GOT3 (cell line): ENCODE data around the gene LEF1.
A peak's percentile ranks its signal among the peaks of the same experiment; 100 is the strongest.
"Not testable (repeated sequence)": the region's sequence is repeated elsewhere in the genome, so short reads cannot be mapped to it uniquely, and the experiment has no call there.

Source experiments
- DNase-seq: peaks from one replicate; lab custom pipeline; 2025; ENCODE audit warnings: mixed read lengths; lab: John Stamatoyannopoulos, UW

The LEF1 gene

GRCh38 chr4:108031427-108032083 is 137.2 kb downstream of the LEF1 start:
- no peak for DNase-seq

- DNase-seq: peak; percentile 0
Measured at GRCh38 chr4:108030332-108030731, 138.4 kb downstream of the LEF1 start.

GRCh38 chr4:108029731-108030130 is 139.0 kb downstream of the LEF1 start:
- DNase-seq: no peak

GRCh38 chr4:108029016-108029720 is 139.6 kb downstream of the LEF1 start:
- DNase-seq: no peak

GRCh38 chr4:108024878-108025165 is 143.9 kb downstream of the LEF1 start:
- DNase-seq: no peak

- no peak for DNase-seq
Measured at GRCh38 chr4:108024085-108024877, 144.5 kb downstream of the LEF1 start.

- DNase-seq: no peak
Measured at GRCh38 chr4:108018884-108019187, 149.9 kb downstream of the LEF1 start.

GRCh38 chr4:108018040-108018883 is 150.5 kb downstream of the LEF1 start:
- peak; percentile 1 for DNase-seq

GRCh38 chr4:108013955-108014354 is 154.8 kb downstream of the LEF1 start:
- DNase-seq: no peak

- no peak for DNase-seq
Measured at GRCh38 chr4:108013327-108013726, 155.4 kb downstream of the LEF1 start.

GRCh38 chr4:108012382-108012781 is 156.3 kb downstream of the LEF1 start:
- not testable (repeated sequence) for DNase-seq

GRCh38 chr4:108010167-108010566 is 158.6 kb downstream of the LEF1 start:
- no peak for DNase-seq

GRCh38 chr4:108008721-108009120 is 160.0 kb downstream of the LEF1 start:
- DNase-seq: no peak

- no peak for DNase-seq
Measured at GRCh38 chr4:108007984-108008383, 160.7 kb downstream of the LEF1 start.

- no peak for DNase-seq
Measured at GRCh38 chr4:108006361-108006760, 162.4 kb downstream of the LEF1 start.

GRCh38 chr4:108005807-108006206 is 162.9 kb downstream of the LEF1 start:
- no peak for DNase-seq

GRCh38 chr4:108004646-108005045 is 164.1 kb downstream of the LEF1 start:
- no peak for DNase-seq

- DNase-seq: no peak
Measured at GRCh38 chr4:108003982-108004515, 164.7 kb downstream of the LEF1 start.

- no peak for DNase-seq
Measured at GRCh38 chr4:108001540-108002135, 167.1 kb downstream of the LEF1 start.

- DNase-seq: no peak
Measured at GRCh38 chr4:107999932-108000539, 168.7 kb downstream of the LEF1 start.

- DNase-seq: no peak
Measured at GRCh38 chr4:107997794-107998193, 170.9 kb downstream of the LEF1 start.
